Measurements from ENCODE around the gene PRKCE. TPM values are rescaled to one million over a fixed set of nuclear protein-coding genes. Genes with fewer than 3 reads are reported as not detected.
A peak's percentile ranks its signal among the peaks of the same experiment; 100 is the strongest.

The PRKCE gene
- total RNA-seq, 1 donor from 2014 or later, result 85.0 TPM

GRCh38 chr2:45780541-45781463 lies 129.3 kb downstream of the PRKCE start:
- H3K4me3 ChIP-seq, result no peak overlapping the region
- H3K4me1 ChIP-seq, result peaks cover 20% of the 10 kb centered on the region
- intact Hi-C loops (cut with DNase I), result no loop called here
- ATAC-seq, result no peak
- no peaks in the 10 kb centered on the region for H3K27me3 ChIP-seq (ENCODE audit: low read depth)
- no peaks in the 10 kb centered on the region for H3K9me3 ChIP-seq
- no peak for DNase-seq
- no peaks in the 10 kb centered on the region for H3K36me3 ChIP-seq
- no peak overlapping the region for H3K27ac ChIP-seq
- TF ChIP-seq, protein P1, sequence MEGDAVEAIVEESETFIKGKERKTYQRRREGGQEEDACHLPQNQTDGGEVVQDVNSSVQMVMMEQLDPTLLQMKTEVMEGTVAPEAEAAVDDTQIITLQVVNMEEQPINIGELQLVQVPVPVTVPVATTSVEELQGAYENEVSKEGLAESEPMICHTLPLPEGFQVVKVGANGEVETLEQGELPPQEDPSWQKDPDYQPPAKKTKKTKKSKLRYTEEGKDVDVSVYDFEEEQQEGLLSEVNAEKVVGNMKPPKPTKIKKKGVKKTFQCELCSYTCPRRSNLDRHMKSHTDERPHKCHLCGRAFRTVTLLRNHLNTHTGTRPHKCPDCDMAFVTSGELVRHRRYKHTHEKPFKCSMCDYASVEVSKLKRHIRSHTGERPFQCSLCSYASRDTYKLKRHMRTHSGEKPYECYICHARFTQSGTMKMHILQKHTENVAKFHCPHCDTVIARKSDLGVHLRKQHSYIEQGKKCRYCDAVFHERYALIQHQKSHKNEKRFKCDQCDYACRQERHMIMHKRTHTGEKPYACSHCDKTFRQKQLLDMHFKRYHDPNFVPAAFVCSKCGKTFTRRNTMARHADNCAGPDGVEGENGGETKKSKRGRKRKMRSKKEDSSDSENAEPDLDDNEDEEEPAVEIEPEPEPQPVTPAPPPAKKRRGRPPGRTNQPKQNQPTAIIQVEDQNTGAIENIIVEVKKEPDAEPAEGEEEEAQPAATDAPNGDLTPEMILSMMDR (IDR thresholded peaks at IDR 0.05), result no peak

GRCh38 chr2:45781464-45781811 lies 130.0 kb downstream of the PRKCE start:
- Histone ChIP-seq H3K36me3 (no peaks in the 10 kb centered on the region), H3K27me3 (ENCODE audit: low read depth) (no peaks in the 10 kb centered on the region), H3K4me1 (peaks cover 20% of the 10 kb centered on the region), H3K9me3 (no peaks in the 10 kb centered on the region), H3K4me3 (no peak overlapping the region), H3K27ac (no peak overlapping the region)
- no peak for DNase-seq
- no peak for ATAC-seq
- TF ChIP-seq, protein P1 (IDR thresholded peaks at IDR 0.05), result no peak
- intact Hi-C loops (cut with DNase I), result no loop called here

GRCh38 chr2:45782436-45782835 lies 131.0 kb downstream of the PRKCE start:
- Histone ChIP-seq H3K4me3 (no peak overlapping the region), H3K9me3 (no peaks in the 10 kb centered on the region), H3K27me3 (ENCODE audit: low read depth) (no peaks in the 10 kb centered on the region), H3K4me1 (peaks cover 20% of the 10 kb centered on the region), H3K27ac (no peak overlapping the region), H3K36me3 (no peaks in the 10 kb centered on the region)
- DNase-seq (no peak), ATAC-seq (no peak)
- TF ChIP-seq, protein P1 (IDR thresholded peaks at IDR 0.05), result no peak
- intact Hi-C loops (cut with DNase I), result no loop called here

- Histone ChIP-seq H3K4me1 (peaks cover 19% of the 10 kb centered on the region), H3K36me3 (no peaks in the 10 kb centered on the region), H3K4me3 (no peak overlapping the region), H3K27ac (no peak overlapping the region), H3K27me3 (ENCODE audit: low read depth) (no peaks in the 10 kb centered on the region), H3K9me3 (no peaks in the 10 kb centered on the region)
- intact Hi-C loops (cut with DNase I), result no loop called here
- DNase-seq (no peak), ATAC-seq (no peak)
- TF ChIP-seq, protein P1 (IDR thresholded peaks at IDR 0.05), result no peak
Observed at GRCh38 chr2:45782986-45783385, 131.5 kb downstream of the PRKCE start.

DNA sequence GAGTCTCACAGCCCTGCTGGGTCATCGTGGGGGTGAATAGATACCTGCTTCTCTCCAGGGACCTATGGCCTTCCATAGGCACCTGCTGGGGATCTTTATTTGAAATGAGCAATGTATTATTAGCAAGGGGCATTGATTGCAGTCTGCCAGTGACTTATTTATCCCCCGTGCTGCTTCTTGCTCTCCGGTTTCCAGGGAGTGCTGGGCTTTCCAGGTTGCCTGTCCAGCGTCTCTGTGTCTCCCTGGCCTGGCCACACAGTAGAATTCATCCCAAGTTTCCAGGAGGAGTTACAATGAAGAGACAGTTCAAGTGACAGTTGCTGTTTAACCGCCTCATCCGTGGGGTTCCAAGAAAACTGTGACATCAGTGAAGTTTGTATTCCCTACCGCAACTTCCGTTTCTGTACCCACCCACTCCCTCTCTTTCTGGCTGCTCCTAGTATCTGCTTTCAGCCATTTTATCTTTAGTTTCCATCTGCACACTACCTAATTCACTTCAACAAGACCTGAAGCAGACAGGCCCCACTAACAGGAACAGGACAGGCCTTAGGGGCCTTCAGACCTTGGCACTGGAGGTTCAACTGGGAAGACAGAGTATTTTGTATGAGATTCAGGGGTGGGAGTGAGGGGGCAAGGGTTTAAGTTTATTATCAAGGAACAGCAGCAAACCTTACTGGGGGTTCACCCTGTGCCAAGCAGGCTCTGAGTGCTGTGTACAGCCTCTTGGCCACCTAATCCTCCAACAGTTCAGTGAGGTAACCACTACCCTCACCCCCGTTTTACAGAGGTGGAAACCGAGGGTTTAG lies 134.8 kb downstream of the PRKCE start:
- Histone ChIP-seq H3K36me3 (no peaks in the 10 kb centered on the region), H3K27me3 (ENCODE audit: low read depth) (no peaks in the 10 kb centered on the region), H3K4me1 (peaks cover 21% of the 10 kb centered on the region), H3K27ac (no peak overlapping the region), H3K4me3 (no peak overlapping the region), H3K9me3 (no peaks in the 10 kb centered on the region)
- intact Hi-C loops (cut with DNase I), result no loop called here
- TF ChIP-seq, protein P1 (IDR thresholded peaks at IDR 0.05), result no peak
- ATAC-seq, result peak in 1 of 2 donors; percentile 36
- no peak for DNase-seq
